Body of pancreas (tissue), 4 donors: ENCODE data around the gene TXNDC5. TPM values are rescaled to one million over a fixed set of nuclear protein-coding genes. Genes with fewer than 3 reads are reported as not detected.
A peak's percentile ranks its signal among the peaks of the same experiment; 100 is the strongest.
"Not testable (repeated sequence)": the region's sequence is repeated elsewhere in the genome, so short reads cannot be mapped to it uniquely, and the experiment has no call there.

Experiments used
- ATAC-seq: fragments of 150-250 bp; one replicate; pipeline ENCODE4 v1.9.1; 2016
- DNase-seq, 4 donors: peaks; one replicate each; pipeline ENCODE4 v3.0.0-alpha.2; 2019
- H3K27ac ChIP-seq, 4 donors: fragments of 200-600 bp; sonication (generic); 1 replicate in 3 of 4; 2 replicates in 1 of 4; pipeline versions ENCODE4 v1.5.1 to v1.6.1; 2016 to 2019; ENCODE audit warnings: mild to moderate bottlenecking in 1 of 4, mixed read lengths in 1 of 4, moderate library complexity in 1 of 4
- H3K27me3 ChIP-seq, 2 donors: fragments of 200-600 bp; sonication (generic); one replicate each; pipeline ENCODE4 v1.6.0; 2016; ENCODE audit warnings: mild to moderate bottlenecking in 1 of 2
- H3K36me3 ChIP-seq, 2 donors: fragments of 200-600 bp; sonication (generic); replicated peaks in 1 of 2; 2 replicates each; pipeline ENCODE4 v1.5.1; 2016; ENCODE audit warnings: low read depth in 2 of 2; ENCODE audit not compliant: insufficient read depth in 1 of 2
- H3K4me1 ChIP-seq: fragments of 200-600 bp; sonication (generic); one replicate; pipeline ENCODE4 v1.6.0; 2016
- H3K4me3 ChIP-seq, 2 donors: fragments of 200-600 bp; sonication (generic); 1 replicate in 1 of 2; 2 replicates in 1 of 2; pipeline ENCODE4 v1.5.1; 2016 to 2019
- H3K9me3 ChIP-seq, 3 donors: fragments of 200-600 bp; sonication (generic); 1 replicate in 2 of 3; 2 replicates in 1 of 3; pipeline ENCODE4 v1.5.1; 2016
- POLR2A ChIP-seq, 3 donors: fragments of 450-650 bp; IDR thresholded peaks; one replicate each; pipeline ENCODE4 v1.6.1; 2016; ENCODE audit warnings: antibody characterized with exemption in 3 of 3, mild to moderate bottlenecking in 2 of 3
- WGBS, 2 donors: methylation state at CpG; one replicate each; pipeline ENCODE4 v1.1.5; 2017; 5-methylcytosine and 5-hydroxymethylcytosine counted together
- intact Hi-C: fragments of 100-400 bp; cut with DNase I; formaldehyde crosslinking; loops from one replicate; pipeline ENCODE4 v1.15.1; 2023
- total RNA-seq, 2 donors: library from RNA; depleted of rRNA; stranded (reverse); fragments of >200 nt; gene quantifications; one replicate each; pipeline ENCODE4 v1.1.0, GENCODE V29; 2016
- TF ChIP-seq, protein P1 (sequence below), 7 experiments: fragments of 450-650 bp in 4 of 7; fragments of 200-600 bp in 3 of 7; sonication (generic) in 3 of 7; IDR thresholded peaks; one replicate each; pipeline ENCODE4 v1.5.1; 2016 to 2019; ENCODE audit warnings: antibody characterized with exemption in 7 of 7

TXNDC5 gene
- total RNA-seq, 2 donors from 2014 or later: 104 to 112 TPM

DNA sequence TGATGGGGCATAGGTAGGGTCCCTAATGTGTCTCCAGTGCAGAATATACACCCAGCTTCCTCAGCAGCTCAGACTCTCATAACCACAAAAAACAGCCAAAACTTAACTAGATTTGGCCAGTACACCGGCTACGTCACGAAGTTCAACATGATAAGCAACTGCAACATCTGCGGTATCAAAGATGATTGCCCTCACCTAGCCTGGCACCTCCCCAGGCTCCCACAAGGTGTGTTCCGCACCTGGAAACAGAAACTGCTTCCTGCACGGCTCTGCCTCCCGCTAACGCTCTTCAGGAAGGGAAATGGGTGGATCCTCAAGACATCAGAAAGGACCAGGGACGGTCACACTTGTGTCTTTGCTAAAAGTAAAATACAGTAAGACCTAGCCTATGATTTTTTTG lies 9.5 kb downstream of the TXNDC5 start:
- H3K27ac ChIP-seq: no peak overlapping the region
- H3K9me3 ChIP-seq: no peaks in the 10 kb centered on the region
- intact Hi-C loops: no loop called here
- no peak overlapping the region for H3K4me3 ChIP-seq
- ATAC-seq (peak; percentile 34), DNase-seq (peak in 2 of 4 donors; percentile 47 to 51)
- H3K36me3 ChIP-seq: peaks cover 0 to 30% of the 10 kb centered on the region in 2 donors
- TF ChIP-seq, protein P1, sequence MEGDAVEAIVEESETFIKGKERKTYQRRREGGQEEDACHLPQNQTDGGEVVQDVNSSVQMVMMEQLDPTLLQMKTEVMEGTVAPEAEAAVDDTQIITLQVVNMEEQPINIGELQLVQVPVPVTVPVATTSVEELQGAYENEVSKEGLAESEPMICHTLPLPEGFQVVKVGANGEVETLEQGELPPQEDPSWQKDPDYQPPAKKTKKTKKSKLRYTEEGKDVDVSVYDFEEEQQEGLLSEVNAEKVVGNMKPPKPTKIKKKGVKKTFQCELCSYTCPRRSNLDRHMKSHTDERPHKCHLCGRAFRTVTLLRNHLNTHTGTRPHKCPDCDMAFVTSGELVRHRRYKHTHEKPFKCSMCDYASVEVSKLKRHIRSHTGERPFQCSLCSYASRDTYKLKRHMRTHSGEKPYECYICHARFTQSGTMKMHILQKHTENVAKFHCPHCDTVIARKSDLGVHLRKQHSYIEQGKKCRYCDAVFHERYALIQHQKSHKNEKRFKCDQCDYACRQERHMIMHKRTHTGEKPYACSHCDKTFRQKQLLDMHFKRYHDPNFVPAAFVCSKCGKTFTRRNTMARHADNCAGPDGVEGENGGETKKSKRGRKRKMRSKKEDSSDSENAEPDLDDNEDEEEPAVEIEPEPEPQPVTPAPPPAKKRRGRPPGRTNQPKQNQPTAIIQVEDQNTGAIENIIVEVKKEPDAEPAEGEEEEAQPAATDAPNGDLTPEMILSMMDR (IDR thresholded peaks at IDR 0.05): no peak
- TF ChIP-seq POLR2A (IDR thresholded peaks at IDR 0.05): no peak
- H3K4me1 ChIP-seq: peaks cover 43% of the 10 kb centered on the region
- WGBS, 2 donors: 43 to 53% methylated on average over 9 of the region's 9 CpGs
- H3K27me3 ChIP-seq: no peaks in the 10 kb centered on the region

DNA sequence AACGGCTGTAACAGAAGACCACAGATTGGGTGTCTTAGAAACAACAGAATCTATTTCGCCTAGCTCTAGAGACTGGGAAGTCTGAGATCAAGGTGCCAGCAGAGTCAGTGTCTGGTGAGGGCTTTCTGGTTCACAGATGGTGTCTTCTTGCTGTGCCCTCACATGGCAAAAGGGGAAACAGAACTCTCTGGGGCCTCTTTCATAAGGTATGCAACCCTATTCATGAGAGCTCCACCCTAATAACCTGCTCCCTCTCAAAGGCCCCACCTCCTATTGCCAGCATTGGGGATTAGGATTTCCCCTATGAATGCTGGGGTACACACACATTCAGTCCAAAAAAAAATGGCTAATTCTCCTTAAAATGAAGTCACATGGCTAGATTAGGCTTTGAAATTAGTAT lies 10.0 kb downstream of the TXNDC5 start:
- no peak for DNase-seq
- no peak for ATAC-seq
- Histone ChIP-seq H3K27me3 (no peaks in the 10 kb centered on the region), H3K4me1 (peaks cover 38% of the 10 kb centered on the region), H3K4me3 (no peak overlapping the region), H3K36me3 (peaks cover 0 to 33% of the 10 kb centered on the region in 2 donors), H3K9me3 (no peaks in the 10 kb centered on the region), H3K27ac (no peak overlapping the region)
- intact Hi-C loops: no loop called here
- no peak for TF ChIP-seq POLR2A (IDR thresholded peaks at IDR 0.05)
- TF ChIP-seq, protein P1 (IDR thresholded peaks at IDR 0.05): no peak
- 69 to 78% methylated on average over 2 of the region's 2 CpGs for WGBS, 2 donors

DNA sequence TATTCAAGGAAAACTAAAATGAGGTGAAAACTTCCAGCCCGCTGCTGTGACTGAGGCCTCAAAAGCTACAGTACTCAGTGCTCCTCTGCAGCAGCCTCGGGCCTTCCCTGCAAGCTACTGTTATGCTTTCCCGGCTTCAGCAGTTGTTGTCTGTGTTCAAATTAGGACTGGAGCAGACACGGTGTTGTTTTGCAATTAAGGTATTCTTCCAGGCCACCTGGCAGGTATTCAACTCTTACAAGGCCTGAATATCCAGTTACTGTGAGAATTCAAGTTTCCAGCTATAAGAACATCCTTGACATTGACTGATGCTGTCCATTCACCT lies 10.7 kb downstream of the TXNDC5 start:
- H3K4me3 ChIP-seq: no peak overlapping the region
- ATAC-seq: no peak
- H3K9me3 ChIP-seq: no peaks in the 10 kb centered on the region
- DNase-seq: no peak
- no peak for TF ChIP-seq POLR2A (IDR thresholded peaks at IDR 0.05)
- TF ChIP-seq, protein P1 (IDR thresholded peaks at IDR 0.05): no peak
- WGBS, 2 donors: 52 to 66% methylated on average over 4 of the region's 4 CpGs
- intact Hi-C loops: no loop called here
- H3K36me3 ChIP-seq: peaks cover 4 to 40% of the 10 kb centered on the region in 2 donors
- H3K4me1 ChIP-seq: peaks cover 31% of the 10 kb centered on the region
- H3K27ac ChIP-seq: no peak overlapping the region
- H3K27me3 ChIP-seq: no peaks in the 10 kb centered on the region

DNA sequence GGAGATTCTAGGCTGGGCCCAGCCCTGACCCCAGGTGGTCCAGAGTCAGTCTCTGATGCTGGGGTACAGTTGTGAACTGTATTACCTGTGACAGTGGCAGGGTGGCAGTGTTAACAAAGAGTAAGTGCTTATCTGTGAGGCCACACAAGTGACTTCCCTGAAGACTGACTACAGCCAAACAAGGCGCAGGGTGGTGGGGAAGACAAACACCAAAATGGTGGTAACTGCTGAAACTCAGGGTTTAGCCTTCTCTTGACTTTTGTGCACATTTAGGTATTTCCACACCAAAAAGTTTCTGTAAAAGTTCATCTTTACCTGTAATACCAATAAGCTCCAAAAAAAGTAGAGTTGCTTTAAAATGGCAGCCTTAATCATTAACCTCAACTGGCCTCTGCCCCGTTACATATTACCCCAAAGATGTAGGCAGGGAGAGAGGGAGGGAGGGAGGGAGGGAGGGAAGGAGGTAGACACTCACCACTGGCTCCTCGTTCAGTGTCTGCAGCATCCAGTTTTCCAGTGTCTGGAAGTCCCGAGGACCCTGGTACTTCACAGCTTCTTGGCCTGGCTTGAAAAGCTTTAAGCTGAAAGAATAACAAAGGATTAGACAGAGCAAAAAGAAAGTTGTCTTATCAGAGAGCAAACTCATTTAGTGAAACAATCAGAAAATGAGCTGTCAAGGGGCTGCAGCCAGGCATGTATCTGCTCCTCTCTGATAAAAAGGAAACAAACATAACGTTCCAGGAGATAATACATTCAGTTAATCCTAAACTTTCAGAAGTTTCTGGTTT lies 11.3 kb downstream of the TXNDC5 start:
- Histone ChIP-seq H3K27me3 (no peaks in the 10 kb centered on the region), H3K9me3 (no peaks in the 10 kb centered on the region), H3K4me3 (no peak overlapping the region), H3K36me3 (peaks cover 10 to 44% of the 10 kb centered on the region in 2 donors), H3K4me1 (peaks cover 29% of the 10 kb centered on the region), H3K27ac (no peak overlapping the region)
- TF ChIP-seq POLR2A (IDR thresholded peaks at IDR 0.05): no peak
- TF ChIP-seq, protein P1 (IDR thresholded peaks at IDR 0.05): peak in 4 of 7 experiments; percentile 16 to 27 (median 23)
- intact Hi-C loops: no loop called here
- 38 to 40% methylated on average over 5 of the region's 5 CpGs for WGBS, 2 donors
- DNase-seq (no peak), ATAC-seq (peak; percentile 41)

DNA sequence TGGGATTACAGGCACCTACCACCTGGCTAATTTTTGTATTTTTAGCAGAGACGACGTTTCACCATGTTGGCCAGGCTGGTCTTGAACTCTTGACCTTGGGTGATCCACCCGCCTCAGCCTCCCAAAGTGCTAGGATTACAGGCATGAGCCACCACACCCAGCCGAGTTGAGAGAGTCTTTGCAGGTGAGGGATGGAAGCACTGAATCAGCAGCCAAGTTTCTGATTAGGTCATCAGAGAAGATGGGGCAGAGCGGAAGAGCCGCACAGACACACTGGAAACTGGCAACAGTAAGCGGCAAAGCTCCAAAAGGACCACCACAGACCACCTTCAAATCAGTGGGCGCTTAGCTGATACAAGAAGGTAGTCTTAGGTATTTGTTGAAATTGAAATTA lies 12.4 kb downstream of the TXNDC5 start:
- H3K9me3 ChIP-seq, intact Hi-C loops, ATAC-seq, DNase-seq, H3K27ac ChIP-seq, H3K4me3 ChIP-seq, H3K27me3 ChIP-seq: not testable (repeated sequence)
- H3K36me3 ChIP-seq: peaks cover 21 to 51% of the 10 kb centered on the region in 2 donors
- WGBS, 2 donors: 78 to 87% methylated on average over 8 of the region's 8 CpGs
- peaks cover 29% of the 10 kb centered on the region for H3K4me1 ChIP-seq
